Ishikawa (cell line): ENCODE data around the gene SPACA1.

Experiments
- CEBPB ChIP-seq: IDR thresholded peaks from 2 replicates; pipeline ENCODE4 v1.6.1; 2012
- EP300 ChIP-seq: IDR thresholded peaks from 2 replicates; pipeline ENCODE4 v1.6.1; 2012; ENCODE audit warnings: borderline replicate concordance
- FOXM1 ChIP-seq: IDR thresholded peaks from 2 replicates; pipeline ENCODE4 v1.6.1; 2012; ENCODE audit warnings: low read depth, borderline replicate concordance
- MAX ChIP-seq: IDR thresholded peaks from 2 replicates; pipeline ENCODE4 v1.6.1; 2012
- TAF1 ChIP-seq: IDR thresholded peaks from 2 replicates; pipeline ENCODE4 v1.6.1; 2012; ENCODE audit warnings: low read depth, mild to moderate bottlenecking
- TCF12 ChIP-seq: IDR thresholded peaks from 2 replicates; pipeline ENCODE4 v1.6.1; 2012; ENCODE audit warnings: low read depth
- TEAD4 ChIP-seq: IDR thresholded peaks from 2 replicates; pipeline ENCODE4 v1.6.1; 2012
- YY1 ChIP-seq: IDR thresholded peaks from 2 replicates; pipeline ENCODE4 v1.6.1; 2012; ENCODE audit warnings: low read depth
- ZBTB7A ChIP-seq: IDR thresholded peaks from 2 replicates; pipeline ENCODE4 v1.6.1; 2012; ENCODE audit warnings: low read depth
- TF ChIP-seq, protein P1 (sequence below): IDR thresholded peaks from 2 replicates; pipeline ENCODE4 v1.6.1; 2012; ENCODE audit warnings: low read depth, mild to moderate bottlenecking

- TF ChIP-seq TEAD4 (no peak), CEBPB (no peak), YY1 (no peak), TAF1 (no peak), MAX (no peak), EP300 (no peak), FOXM1 (no peak), ZBTB7A (no peak), TCF12 (no peak)
- TF ChIP-seq, protein P1, sequence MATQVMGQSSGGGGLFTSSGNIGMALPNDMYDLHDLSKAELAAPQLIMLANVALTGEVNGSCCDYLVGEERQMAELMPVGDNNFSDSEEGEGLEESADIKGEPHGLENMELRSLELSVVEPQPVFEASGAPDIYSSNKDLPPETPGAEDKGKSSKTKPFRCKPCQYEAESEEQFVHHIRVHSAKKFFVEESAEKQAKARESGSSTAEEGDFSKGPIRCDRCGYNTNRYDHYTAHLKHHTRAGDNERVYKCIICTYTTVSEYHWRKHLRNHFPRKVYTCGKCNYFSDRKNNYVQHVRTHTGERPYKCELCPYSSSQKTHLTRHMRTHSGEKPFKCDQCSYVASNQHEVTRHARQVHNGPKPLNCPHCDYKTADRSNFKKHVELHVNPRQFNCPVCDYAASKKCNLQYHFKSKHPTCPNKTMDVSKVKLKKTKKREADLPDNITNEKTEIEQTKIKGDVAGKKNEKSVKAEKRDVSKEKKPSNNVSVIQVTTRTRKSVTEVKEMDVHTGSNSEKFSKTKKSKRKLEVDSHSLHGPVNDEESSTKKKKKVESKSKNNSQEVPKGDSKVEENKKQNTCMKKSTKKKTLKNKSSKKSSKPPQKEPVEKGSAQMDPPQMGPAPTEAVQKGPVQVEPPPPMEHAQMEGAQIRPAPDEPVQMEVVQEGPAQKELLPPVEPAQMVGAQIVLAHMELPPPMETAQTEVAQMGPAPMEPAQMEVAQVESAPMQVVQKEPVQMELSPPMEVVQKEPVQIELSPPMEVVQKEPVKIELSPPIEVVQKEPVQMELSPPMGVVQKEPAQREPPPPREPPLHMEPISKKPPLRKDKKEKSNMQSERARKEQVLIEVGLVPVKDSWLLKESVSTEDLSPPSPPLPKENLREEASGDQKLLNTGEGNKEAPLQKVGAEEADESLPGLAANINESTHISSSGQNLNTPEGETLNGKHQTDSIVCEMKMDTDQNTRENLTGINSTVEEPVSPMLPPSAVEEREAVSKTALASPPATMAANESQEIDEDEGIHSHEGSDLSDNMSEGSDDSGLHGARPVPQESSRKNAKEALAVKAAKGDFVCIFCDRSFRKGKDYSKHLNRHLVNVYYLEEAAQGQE = no peak
These were observed 67.2 kb downstream of the SPACA1 start for GRCh38 chr6:88114838-88115237.
